ENCODE measurements around the gene CD69.

GRCh38 chr12:9708853-9709252, 51.8 kb downstream of the CD69 start:
- TF ChIP-seq, protein P1, sequence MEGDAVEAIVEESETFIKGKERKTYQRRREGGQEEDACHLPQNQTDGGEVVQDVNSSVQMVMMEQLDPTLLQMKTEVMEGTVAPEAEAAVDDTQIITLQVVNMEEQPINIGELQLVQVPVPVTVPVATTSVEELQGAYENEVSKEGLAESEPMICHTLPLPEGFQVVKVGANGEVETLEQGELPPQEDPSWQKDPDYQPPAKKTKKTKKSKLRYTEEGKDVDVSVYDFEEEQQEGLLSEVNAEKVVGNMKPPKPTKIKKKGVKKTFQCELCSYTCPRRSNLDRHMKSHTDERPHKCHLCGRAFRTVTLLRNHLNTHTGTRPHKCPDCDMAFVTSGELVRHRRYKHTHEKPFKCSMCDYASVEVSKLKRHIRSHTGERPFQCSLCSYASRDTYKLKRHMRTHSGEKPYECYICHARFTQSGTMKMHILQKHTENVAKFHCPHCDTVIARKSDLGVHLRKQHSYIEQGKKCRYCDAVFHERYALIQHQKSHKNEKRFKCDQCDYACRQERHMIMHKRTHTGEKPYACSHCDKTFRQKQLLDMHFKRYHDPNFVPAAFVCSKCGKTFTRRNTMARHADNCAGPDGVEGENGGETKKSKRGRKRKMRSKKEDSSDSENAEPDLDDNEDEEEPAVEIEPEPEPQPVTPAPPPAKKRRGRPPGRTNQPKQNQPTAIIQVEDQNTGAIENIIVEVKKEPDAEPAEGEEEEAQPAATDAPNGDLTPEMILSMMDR (IDR thresholded peaks at IDR 0.05): no peak
- no peak for TF ChIP-seq POLR2A (IDR thresholded peaks at IDR 0.05)

Measured in thyroid gland (tissue), 4 donors.